NB4 (cell line): ENCODE measurements around the gene ECSIT.
"Not testable (repeated sequence)": the region's sequence is repeated elsewhere in the genome, so short reads cannot be mapped to it uniquely, and the experiment has no call there.

Source experiments
- DNase-seq: peaks from one replicate; pipeline ENCODE4 v3.0.0; 2010; ENCODE audit warnings: low read depth
- H3K4me3 ChIP-seq: one replicate; pipeline ENCODE4 v1.5.1; 2011; ENCODE audit warnings: mild to moderate bottlenecking, low read depth, low read length, moderate library complexity
- MAX ChIP-seq: IDR thresholded peaks from 2 replicates; pipeline ENCODE4 v1.6.1; 2011; ENCODE audit warnings: low read depth, low read length
- MYC ChIP-seq: IDR thresholded peaks from 2 replicates; pipeline ENCODE4 v1.6.1; 2011; ENCODE audit warnings: low read depth, low read length
- POLR2A ChIP-seq: IDR thresholded peaks from 2 replicates; pipeline ENCODE4 v1.6.1; 2011; ENCODE audit warnings: mild to moderate bottlenecking; ENCODE audit not compliant: insufficient read length; ENCODE audit errors: extremely low read depth
- TF ChIP-seq, protein P1 (sequence below): IDR thresholded peaks from one replicate; pipeline ENCODE4 v1.5.1; 2012; ENCODE audit warnings: low read depth, low read length

The ECSIT gene

GRCh38 chr19:11528551-11529341 is at the start of gene ECSIT:
ECSIT (minus strand) TSS chr19:11529134; CDS start chr19:11519170, 9,964 bp downstream.
- peak within 1 kb of the TSS; percentile 85 for H3K4me3 ChIP-seq
- peak; percentile 98 for DNase-seq
- TF ChIP-seq MYC (peak; percentile 81; the same call in 1 of the 2 replicates), POLR2A (peak; percentile 42), MAX (peak; percentile 61)
- TF ChIP-seq, protein P1, sequence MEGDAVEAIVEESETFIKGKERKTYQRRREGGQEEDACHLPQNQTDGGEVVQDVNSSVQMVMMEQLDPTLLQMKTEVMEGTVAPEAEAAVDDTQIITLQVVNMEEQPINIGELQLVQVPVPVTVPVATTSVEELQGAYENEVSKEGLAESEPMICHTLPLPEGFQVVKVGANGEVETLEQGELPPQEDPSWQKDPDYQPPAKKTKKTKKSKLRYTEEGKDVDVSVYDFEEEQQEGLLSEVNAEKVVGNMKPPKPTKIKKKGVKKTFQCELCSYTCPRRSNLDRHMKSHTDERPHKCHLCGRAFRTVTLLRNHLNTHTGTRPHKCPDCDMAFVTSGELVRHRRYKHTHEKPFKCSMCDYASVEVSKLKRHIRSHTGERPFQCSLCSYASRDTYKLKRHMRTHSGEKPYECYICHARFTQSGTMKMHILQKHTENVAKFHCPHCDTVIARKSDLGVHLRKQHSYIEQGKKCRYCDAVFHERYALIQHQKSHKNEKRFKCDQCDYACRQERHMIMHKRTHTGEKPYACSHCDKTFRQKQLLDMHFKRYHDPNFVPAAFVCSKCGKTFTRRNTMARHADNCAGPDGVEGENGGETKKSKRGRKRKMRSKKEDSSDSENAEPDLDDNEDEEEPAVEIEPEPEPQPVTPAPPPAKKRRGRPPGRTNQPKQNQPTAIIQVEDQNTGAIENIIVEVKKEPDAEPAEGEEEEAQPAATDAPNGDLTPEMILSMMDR, result no peak

GRCh38 chr19:11577451-11578257 is 48.7 kb upstream of the ECSIT start, which contains the start of gene ACP5:
ACP5 (minus strand) TSS chr19:11577645; CDS start chr19:11577317, 328 bp downstream.
- H3K4me3 ChIP-seq, result no peak within 1 kb of the TSS
- no peak for DNase-seq
- TF ChIP-seq POLR2A (no peak), MYC (no peak), MAX (no peak)
- TF ChIP-seq, protein P1, result no peak

- H3K4me3 ChIP-seq, result no peak overlapping the region
- DNase-seq, result no peak
- TF ChIP-seq MAX, result no peak
- no peak for TF ChIP-seq MYC
- TF ChIP-seq POLR2A, result no peak
- TF ChIP-seq, protein P1, result no peak
Observed at GRCh38 chr19:11576227-11576626, 47.3 kb upstream of the ECSIT start.

DNA sequence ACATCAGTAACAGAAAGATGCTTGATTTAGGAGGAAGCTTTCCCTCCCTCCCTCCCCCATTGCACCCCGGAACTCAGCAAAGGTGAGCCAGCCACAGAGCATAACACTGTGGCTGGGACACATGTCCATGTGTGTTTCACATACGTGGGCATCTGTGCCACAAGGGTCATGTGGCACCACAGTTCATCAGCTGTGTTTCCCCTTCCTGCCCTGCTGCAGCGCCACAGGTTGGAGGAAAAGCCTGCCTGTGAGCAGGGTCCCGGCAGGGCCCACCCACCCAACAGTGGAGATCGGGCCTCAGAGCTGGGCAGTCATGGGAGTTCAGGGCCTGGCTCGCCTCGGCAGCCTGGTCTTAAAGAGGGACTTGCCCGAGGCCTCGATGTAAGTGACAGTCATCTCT is 45.8 kb upstream of the ECSIT start:
- DNase-seq, result no peak
- no peak overlapping the region for H3K4me3 ChIP-seq
- no peak for TF ChIP-seq MAX
- TF ChIP-seq MYC, result no peak
- TF ChIP-seq, protein P1, result no peak
- no peak for TF ChIP-seq POLR2A

- DNase-seq, result not testable (repeated sequence)
Observed at GRCh38 chr19:11573763-11574162, 44.8 kb upstream of the ECSIT start.

GRCh38 chr19:11573354-11573753 is 44.4 kb upstream of the ECSIT start:
- DNase-seq, result not testable (repeated sequence)

More at GRCh38 chr19:11573763-11574162, 44.8 kb upstream of the ECSIT start:
- H3K4me3 ChIP-seq, result not testable (repeated sequence)

More at GRCh38 chr19:11573354-11573753, 44.4 kb upstream of the ECSIT start:
- H3K4me3 ChIP-seq, result not testable (repeated sequence)
